CD4-positive, alpha-beta T cell treated with Interleukin-17A for 4 hours (primary cell): ENCODE measurements around the gene ZNF587B.
"Not testable (repeated sequence)": the region's sequence is repeated elsewhere in the genome, so short reads cannot be mapped to it uniquely, and the experiment has no call there.

Experiments used
- DNase-seq: peaks from one replicate; pipeline ENCODE4 v3.0.0-alpha.2; 2020; ENCODE audit warnings: mixed read lengths

The ZNF587B gene

DNA sequence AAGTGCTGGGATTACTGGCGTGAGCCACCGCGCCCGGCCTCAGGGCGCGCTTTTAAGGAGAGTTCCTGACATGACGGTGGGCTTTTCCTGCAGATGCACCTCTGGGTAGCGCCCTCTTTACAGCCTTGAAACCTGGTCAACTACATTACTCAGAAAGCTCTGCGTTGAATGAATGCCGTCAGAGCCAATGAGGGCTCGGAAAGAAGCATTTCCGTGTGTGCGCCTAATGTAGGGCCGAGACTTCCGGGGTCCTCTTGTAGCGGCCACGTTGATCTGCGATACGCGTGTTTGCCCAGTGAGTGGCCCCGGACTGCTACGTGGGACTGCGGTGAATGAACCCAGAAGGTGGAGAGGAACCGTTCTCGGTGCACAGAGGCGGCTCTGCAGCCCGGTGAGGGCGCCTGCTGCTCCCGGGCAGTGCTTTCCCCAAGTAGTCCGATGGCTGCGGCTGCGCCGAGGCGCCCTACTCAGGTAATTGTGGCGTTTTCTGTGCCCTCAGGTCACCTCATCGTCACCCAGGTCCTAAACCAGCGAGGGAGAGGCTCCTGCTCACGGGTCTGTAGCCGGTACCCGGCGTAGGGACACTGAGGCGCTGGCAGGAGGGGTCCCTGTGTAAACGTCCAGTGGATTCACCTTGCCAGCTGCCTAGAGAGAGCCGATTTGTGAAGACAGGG lies 10.5 kb upstream of the ZNF587B start:
- peak; percentile 81 for DNase-seq

GRCh38 chr19:57820599-57820998 lies 9.5 kb upstream of the ZNF587B start:
- DNase-seq, result no peak

DNA sequence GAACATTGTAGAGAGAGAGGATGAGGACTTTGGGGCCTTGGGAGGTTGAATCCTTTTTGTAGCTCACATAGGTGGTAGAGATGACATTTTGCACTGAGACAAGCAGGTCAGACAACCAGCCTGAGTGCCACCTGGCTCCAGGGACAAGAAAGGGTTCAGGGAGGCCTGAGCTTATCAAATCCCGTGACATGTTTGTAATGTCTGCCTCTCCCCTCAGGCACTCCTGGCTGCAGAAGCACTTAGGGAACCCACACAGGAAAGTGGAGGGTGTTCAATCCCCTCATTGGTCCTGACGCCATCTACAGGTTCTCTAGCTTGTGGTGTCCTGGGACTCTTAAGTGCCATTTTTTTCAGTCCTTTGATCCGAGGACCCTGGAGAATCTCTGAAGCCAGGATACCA lies 9.0 kb upstream of the ZNF587B start:
- not testable (repeated sequence) for DNase-seq

DNA sequence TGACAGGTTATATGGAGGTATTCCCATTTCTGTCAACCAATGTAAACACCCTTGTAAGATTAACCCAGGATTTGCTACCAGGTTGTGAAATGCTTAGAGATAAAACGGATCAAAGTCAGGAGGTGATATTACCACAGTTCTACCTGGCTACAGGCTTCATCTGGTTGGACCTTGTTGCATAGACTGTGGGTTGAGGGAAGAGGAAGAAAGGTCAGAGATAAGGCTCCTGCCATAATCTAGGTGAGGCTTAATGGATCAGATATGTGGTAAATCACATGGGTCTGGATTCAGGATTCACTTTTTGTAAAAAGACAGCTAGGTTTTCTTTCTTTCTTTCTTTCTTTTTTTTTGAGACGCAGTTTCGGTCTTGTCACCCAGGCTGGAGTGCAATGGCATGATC lies 8.6 kb upstream of the ZNF587B start:
- DNase-seq, result not testable (repeated sequence)

GRCh38 chr19:57823155-57823554 lies 6.9 kb upstream of the ZNF587B start:
- DNase-seq, result not testable (repeated sequence)

GRCh38 chr19:57823608-57824007 lies 6.5 kb upstream of the ZNF587B start:
- DNase-seq, result not testable (repeated sequence)

DNA sequence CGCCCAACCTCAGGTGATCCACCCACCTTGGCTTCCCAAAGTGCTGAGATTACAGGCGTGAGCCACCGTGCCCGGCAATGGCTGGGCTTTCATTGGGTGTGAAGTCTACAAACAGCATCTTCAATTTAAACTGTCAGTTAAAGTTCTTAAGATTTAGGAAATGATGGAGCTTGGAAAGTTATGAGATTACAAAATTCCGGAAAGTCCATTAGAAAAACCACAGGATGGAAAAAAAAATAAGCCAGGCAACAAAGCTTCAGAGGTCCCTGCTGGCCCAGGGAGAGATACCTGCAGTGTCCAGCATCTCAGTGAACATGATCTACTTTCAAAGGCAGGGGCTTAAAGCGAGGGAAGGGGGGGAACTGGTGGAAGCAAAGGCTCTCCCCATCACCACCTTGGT lies 4.6 kb upstream of the ZNF587B start:
- no peak for DNase-seq

DNA sequence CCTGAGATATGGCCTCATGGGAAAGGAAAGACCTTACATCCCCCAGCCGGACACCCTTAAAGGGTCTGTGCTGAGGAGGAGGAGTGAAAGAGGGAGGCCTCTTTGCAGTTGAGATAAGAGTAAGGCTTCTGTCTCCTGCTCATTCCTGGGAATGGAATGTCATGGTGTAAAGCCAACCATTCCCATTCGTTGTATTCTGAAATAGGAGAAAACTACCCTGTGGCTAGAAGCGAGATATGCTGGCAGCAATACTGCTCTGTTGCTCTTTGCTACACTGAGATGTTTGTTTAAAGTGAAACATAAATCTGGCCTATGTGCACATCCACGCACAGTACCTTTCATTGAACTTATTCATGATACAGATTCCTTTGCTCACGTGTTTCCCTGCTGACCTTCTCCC lies 783 bp upstream of the ZNF587B start:
- no peak for DNase-seq

DNA sequence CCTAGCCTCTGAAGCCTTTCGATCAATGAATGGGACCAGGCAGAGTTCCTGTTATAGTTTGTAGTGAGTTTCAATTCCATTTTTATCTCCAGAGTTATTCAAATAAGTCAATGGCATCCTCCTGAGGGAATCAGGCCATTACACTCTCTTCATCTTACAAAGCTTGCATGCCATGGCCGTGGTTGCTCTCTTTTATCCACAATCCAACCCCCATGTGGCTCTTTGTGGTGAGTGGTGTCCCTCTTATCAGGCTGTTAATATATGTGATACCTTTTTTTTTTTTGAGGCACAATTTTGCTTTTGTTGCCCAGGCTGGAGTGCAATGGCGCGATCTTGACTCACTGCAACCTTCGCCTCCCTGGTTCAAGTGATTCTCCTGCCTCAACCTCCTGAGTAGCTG lies 6.9 kb downstream of the ZNF587B start:
- DNase-seq, result not testable (repeated sequence)

DNA sequence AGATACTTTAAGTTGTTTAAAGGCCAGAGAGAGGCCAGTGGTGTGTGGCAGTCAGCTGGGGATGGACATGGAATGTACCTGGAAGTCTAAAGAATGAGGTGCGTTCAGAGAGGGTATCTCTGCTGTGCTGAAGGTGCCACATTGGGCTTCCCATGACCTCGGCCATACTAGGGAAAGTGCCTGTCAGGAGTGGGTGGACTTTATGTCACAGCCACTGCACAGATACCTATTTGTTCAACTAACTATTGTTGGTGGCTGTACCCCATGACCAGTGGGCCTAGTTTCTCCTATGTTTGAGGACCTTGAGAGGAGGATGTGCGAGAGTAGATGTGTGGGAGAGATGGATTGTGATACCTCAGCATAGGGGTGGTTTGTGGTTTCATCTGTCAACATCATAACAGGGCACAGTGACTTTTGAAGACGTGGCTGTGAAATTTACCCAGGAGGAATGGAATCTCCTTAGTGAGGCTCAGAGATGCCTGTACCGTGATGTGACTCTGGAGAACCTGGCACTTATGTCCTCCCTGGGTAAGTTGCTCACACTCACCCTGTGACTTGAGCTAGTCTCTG lies 8.6 kb downstream of the ZNF587B start:
- DNase-seq, result not testable (repeated sequence)

GRCh38 chr19:57841122-57841763 lies 11.1 kb downstream of the ZNF587B start:
- DNase-seq, result no peak

- not testable (repeated sequence) for DNase-seq
These were observed 17.1 kb downstream of the ZNF587B start for GRCh38 chr19:57847164-57847563.

DNA sequence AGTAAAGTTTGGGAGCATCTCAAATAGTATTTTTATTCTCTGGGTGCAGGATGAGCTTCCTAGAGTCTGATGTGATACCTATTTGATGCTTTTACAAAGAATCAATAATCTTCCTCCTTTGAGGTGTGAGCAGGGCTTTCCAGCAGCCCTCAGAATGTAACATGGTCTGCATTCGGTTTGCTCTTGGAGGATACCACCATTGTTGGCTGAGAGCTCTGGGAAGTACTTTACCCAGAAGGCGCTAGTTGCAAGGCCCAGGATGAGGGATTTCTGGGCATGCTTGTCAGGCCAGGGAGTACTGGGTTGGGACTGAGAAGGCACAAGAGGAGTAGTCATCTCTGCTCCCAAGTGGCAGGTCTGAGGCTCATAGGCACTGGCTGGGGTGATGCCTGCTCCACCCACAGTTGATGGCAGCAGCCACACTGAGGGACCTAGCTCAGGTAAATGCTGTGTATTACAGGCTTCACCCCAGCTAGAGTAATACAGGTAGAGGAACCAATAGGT lies 19.1 kb downstream of the ZNF587B start:
- DNase-seq, result not testable (repeated sequence)

DNA sequence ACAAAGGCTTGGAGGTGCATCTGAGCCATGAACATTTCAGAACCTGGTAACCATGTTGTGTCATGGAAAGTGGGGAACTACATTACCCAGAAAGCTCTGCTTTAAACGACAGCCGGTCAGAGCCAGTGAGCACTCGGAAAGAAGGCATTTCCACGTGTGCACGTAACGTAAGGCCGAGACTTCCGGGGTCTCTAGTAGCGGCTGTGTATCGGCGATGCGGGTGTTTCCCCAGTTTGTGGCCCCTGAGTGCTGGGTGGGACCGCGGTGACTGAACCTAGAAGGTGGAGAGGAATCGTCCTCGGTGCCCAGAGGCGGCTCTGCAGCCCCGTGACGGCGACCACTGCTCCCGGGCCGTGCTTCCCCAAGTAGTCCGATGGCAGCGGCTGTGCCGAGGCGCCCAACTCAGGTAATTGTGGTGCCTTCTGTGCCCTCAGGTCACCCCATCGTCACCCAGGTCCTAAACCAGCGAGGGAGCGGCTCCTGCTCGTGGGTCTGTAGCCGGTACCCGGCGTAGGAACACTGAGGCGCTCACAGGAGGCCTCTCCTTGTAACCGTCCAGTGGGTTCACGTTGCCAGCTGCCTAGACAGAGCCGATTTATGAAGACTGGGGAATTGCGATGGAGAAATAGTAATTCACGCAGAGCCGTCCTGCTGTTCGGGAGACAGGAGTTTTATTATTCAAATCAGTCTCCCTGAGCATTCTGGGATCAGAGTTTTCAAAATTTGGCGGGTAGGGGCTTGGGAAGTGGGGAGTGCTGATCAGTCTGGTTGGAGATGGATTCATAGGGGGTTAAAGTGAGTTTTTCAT lies 19.8 kb downstream of the ZNF587B start, which contains the start of gene ZNF587:
Gene ZNF587 (plus strand): TSS at position 194 of the 808 bp plus-strand sequence. CDS start 180 bp downstream, at position 374.
- peak; percentile 77 for DNase-seq

GRCh38 chr19:57850553-57851017 lies 20.5 kb downstream of the ZNF587B start:
- no peak for DNase-seq

GRCh38 chr19:57851812-57852603 lies 21.9 kb downstream of the ZNF587B start:
- not testable (repeated sequence) for DNase-seq

DNA sequence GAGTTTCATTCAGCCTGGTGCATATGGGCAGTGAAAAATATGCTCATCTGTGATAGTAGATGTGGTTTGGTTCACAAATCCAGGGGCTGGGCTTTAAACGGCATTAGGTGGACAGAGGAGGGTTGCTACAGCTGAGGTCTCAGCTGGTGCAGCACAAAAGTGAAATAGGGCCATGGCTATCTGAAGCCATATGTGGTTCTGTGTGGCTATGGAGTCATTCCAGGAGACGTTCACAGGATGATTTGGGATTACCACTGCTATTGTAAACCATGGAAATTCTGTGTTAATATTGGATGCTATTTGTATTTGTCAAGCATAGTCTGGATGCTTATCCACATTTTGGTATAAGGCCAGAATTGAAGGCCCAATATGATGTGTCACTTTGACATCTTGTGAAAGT lies 24.0 kb downstream of the ZNF587B start:
- not testable (repeated sequence) for DNase-seq

DNA sequence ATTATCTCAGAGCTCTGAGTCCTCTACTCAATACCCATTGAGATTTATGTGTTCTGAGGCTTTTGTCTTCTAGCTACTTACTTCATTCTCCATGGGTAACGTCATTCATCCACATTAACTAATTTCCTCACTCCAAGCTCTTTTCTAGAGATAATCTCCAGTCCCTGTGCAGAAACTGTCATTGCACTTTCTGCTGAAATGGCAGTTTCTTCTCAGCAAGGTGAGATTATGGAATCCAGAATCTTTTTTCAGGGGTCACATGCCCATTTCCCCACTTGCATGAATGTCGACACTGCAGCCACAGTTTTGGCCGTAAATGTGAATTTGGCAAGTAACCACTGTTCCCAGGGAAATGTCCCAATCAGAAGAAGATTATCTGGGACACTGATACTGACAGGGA lies 32.3 kb downstream of the ZNF587B start:
- DNase-seq, result not testable (repeated sequence)

DNA sequence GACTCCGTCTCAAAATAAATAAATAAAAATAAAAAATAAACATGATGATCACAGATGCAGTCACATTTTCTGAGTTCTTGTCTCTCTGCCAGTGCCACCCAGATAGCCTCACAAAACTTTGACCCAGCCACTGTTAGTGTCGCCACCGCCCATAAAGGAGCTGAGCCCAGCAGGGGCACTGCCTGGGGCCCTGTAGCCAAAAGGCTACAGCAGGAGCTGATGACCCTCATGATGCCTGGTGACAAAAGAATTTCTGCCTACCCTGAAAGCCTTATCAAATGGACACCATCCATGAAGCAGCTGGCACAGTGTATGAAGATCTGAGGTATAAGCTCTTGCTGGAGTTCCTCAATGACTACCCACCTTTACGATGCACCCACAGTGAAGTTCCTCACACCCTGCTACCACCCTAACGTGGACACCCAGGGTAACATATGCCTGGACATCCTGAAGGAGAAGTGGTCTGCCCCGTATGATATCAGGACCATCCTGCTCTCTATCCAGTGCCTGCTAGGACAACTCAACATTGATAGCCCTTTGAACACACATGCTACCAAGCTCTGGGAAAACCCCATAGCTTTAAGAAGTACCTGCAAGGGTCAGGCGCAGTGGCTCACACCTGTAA lies 37.9 kb downstream of the ZNF587B start:
- no peak for DNase-seq

DNA sequence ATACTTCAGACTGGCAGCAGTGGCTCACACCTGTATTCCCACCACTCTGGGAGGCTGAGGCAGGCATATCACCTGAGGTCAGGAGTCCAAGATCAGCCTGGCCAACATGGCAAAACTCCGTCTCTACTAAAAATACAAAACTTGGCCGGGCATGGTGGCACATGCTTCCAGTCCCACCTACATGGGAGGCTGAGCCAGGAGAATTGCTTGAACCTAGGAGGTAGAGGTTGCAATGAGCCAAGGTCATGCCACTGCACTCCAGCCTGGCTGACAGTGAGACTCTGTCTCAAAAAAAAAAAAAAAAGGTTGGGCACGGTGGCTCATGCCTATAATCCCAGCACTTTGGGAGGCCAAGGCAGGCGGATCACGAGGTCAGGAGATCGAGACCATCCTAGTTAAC lies 39.6 kb downstream of the ZNF587B start:
- not testable (repeated sequence) for DNase-seq

GRCh38 chr19:57870225-57870624 lies 40.1 kb downstream of the ZNF587B start:
- DNase-seq, result no peak

DNA sequence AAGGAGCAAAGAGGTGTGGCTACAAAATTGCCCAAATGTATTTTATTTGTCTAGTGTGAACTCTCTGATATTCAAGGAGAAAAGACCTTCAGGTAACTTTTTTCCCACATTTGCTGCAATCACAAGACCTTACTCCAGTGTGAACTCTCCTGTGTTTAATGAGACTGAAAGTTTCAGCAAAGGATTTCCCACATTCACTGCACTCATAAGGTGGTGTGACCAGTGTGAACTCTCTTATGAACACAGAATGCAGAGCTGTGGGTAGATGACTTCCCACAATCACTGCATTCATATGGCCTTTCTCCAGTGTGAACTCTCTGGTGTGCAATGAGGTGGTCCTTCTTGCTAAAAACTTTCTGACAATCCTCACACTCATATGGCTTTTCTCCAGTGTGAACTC lies 42.4 kb downstream of the ZNF587B start:
- DNase-seq, result no peak
